Raji (cell line): ENCODE results near the gene SIAH1.

Source experiments
- POLR2A ChIP-seq: IDR thresholded peaks from 2 replicates; pipeline ENCODE4 v1.6.1; 2011; ENCODE audit warnings: low read depth, low read length, control low read depth; ENCODE audit not compliant: insufficient read depth

SIAH1 gene

DNA sequence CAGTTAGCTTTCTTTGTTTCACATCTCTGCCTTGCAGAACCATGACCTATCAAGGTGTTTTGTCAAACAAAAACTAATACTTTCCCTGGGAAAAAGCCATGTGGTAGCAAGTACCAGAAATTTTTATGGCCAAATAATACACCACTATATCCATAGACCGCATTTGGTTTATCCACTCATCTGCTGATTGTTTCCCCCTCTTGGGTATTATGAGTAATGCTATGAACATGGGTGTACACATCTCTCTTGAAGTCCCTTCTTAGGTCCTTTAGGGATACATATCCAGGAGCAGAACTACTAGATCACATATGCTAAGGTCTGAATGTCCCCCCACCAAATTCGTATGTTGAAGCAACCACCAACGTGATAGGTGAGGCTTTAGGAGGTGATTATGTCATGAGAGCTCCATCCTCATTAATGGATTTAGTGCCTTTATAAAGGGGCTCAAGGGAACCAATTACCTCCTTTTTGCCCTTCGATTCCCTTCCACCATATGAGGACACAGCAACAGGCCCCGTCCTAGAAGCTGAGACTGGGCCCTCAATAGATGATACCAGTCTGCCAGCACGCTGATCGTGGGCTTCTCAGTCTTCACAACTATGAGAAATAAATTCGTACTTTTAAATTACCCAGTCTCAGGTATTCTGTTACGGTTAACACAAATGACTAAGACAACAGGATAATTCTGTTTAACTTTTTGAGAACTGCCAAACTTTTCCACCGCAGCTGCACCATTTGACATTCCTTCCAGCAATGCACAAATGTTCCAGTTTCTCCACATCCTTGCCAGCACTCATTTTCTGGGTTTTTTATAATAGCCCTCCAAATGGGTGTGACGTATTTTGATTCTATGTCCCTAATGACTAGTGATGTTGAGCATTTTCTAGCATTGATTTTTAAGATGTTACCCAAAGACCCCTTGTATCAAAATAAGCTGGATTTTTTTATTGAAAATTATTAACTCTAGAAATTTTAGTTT is 30.0 kb downstream of the SIAH1 start:
- no peak for TF ChIP-seq POLR2A

GRCh38 chr16:48353565-48354163 is 31.5 kb downstream of the SIAH1 start:
- TF ChIP-seq POLR2A, result no peak

DNA sequence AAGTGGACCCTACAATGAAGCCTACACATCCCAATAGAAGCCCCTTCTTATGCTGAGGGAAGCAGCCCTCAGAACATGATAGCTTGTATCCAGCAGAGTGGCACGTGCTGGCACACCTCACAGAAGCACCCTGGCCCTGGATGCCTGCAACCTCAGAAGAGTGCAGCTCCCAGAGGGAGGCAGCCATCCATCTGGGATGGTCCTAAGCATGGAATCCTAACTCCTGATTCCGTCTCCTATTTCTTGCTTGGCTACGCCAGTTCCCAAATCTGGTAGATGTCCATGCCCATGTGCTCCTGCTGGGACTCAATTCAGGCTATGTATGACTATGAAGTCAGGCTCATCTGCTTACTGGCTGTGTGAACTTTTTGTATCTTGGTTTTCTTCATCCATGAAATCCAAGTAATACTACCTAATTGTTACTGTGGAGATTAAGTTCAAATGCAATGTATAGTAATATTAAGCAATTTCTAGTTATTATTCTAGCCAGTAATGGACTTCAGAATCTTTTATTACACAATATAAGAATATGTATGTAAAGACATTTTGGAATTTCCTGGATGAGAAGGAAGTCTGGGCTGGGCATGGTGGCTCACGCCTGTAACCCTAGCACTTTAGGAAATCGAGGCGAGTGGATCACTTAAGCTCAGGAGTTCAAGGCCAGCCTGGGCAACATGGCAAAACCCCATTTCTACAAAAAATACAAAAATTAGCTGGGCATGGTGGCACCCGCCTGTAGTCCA is 32.4 kb downstream of the SIAH1 start:
- TF ChIP-seq POLR2A, result no peak

DNA sequence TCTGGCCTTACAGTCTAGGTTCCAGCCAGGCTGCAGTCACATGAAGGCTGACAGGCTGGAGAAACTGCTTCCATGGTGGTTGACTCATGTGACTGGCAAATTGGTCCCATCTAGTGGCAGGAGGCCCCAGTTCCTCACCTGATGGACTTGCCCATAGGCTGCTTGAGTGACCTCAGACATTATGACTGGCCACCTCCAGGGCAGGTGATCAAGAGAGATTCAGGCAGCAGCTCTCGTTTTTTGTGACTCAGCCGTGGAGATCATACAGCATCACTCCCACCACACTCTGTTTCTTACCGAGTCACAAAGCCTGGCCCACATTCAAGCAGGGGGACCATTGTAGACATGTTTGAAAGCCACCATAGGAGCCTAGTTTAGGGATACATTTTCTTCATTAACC is 34.5 kb downstream of the SIAH1 start:
- no peak for TF ChIP-seq POLR2A

DNA sequence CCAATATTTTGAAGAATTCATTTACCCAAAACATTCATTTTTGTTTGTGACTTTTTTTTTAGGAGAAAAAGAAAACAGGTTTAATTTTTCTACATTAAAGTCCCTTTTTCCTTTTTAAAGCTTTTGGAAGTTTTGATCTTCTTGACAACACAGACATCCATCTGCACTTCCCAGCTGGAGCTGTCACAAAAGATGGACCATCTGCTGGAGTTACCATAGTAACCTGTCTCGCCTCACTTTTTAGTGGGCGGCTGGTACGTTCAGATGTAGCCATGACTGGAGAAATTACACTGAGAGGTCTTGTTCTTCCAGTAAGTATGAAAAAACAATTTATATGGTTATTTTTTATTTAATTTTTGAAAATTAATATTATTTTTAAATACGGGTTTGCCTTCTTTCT is 37.2 kb downstream of the SIAH1 start:
- TF ChIP-seq POLR2A, result no peak

DNA sequence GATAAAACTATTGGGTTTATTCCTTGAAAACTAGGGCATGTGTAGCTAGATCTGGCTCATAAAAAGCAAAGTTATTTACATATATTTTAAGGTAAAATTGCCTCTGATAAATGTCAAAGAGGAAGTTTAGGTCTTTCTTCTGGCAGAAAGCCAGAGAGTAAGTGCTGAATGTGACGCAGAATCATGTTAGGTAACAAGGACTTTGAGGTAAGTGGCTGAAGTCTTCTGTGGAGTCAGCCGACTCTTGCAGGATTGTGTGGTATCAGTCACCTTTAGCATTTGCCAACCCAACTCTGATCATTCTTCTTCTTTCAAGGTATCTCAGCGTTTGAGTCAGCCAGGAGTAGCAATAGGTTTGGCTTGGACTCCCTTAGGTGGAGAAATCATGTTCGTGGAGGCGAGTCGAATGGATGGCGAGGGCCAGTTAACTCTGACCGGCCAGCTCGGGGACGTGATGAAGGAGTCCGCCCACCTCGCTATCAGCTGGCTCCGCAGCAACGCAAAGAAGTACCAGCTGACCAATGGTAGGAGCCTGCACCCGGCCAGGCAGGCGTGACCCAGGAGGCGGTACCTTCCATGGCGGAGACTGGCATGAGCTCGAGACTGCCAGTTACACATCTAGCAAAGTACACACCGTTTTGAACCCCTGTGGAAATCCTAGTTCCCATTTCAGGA is 37.9 kb downstream of the SIAH1 start:
- TF ChIP-seq POLR2A, result no peak

- TF ChIP-seq POLR2A, result no peak
These were observed 42.6 kb downstream of the SIAH1 start for GRCh38 chr16:48342591-48342990.

DNA sequence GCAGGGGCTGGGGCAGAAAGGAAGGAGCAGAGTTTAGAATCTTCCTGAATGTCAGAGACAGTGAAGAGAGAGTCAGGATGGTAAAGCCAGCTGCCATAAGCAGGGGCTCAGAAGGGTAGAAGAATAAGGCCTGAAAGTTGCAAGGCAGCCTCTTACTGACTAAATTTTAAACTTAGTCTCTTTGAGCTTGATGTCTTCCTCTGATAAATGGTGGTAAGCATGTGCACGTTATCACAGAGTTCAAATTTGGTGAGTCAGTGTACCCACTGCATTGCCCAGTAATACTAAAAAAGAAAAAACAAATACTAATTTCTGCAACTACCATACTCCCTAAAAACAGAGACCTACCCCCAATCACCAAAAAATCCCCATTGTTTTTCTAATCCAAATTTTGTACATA is 45.2 kb downstream of the SIAH1 start:
- TF ChIP-seq POLR2A, result no peak

DNA sequence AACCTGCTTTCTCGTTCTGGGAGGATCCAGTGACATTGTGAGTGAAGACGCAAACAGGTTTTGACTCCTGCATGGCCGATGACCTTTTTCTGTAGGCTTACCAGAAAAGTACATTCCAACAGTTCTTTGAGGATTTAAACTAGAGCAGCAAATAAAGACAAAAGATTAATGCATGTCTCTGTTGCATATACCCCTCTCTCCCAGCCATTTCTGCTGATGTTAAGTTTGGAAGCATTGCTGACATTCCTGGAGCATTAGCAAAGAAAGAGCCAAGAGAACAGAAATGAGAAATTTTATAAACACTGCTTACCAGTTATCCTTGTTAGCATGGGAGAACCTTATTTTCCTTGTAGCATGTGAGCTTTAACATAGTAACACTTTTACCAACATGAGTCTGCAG is 49.3 kb downstream of the SIAH1 start:
- no peak for TF ChIP-seq POLR2A

- TF ChIP-seq POLR2A, result no peak
These were observed 50.9 kb downstream of the SIAH1 start for GRCh38 chr16:48334325-48334724.

DNA sequence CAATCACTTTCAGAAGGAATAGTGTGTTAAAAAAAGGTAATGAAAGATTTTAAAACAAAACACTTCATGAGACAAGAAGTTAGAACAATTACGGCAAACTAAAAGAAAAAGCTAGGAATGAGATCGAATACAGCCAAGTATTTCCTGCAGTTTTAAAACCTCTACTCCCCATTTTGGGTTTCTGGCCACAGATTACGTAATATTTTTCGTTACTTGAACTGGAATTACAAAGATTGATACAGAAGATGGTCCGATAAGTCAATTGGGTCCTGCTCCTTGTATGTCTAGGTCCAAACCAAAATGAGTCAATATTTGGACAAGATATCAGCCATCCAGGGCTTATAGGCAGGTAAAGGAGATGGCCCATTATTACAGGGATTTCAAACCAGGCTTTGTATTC is 52.2 kb downstream of the SIAH1 start:
- TF ChIP-seq POLR2A, result no peak

DNA sequence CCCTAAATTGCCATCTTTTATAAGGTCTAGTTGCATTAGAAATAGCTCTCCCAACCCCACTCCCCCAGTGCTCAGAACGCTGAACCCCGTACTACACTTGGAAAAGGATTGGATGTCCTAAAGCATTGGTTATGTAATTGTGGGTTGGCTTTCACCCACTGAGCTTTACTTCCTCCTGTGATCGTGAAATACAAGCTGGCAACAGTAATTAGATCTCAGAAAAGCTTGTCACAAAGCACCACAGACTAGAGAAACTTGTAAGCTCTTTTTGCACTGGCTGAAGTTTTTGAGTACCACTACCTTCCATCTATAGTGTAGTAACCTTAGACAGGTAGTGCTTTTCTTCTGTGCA is 54.4 kb downstream of the SIAH1 start:
- TF ChIP-seq POLR2A, result no peak

DNA sequence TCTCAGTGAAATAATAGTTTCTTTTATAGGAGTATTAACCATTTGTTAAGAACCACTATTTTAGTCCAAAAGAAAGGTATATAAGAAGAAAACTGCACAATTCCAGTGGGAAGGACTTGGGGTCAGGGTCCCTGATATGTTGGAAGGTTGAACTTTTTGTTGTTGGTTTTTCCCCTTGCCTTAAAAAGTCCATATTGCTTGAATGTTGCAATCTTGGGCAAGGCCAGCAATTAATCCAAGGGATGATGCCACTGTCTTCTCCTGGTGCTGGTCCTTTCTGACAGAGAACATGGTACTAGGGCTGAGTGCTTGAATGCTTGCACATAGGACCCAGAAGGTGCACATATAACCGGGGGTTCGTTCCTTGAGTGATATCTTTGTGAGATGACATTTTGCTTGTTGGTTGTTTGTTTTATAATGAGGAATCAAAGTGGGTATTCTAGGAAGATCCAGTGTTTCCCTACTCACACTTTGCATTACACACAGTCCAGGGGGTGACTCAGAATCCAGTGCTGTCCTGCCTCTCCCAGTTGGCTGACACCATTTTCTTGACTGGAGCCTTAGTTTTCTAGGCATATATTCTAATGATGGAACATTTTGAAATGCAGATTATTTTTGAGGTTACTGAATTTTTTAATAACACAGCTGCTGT is 54.9 kb downstream of the SIAH1 start:
- TF ChIP-seq POLR2A, result no peak

DNA sequence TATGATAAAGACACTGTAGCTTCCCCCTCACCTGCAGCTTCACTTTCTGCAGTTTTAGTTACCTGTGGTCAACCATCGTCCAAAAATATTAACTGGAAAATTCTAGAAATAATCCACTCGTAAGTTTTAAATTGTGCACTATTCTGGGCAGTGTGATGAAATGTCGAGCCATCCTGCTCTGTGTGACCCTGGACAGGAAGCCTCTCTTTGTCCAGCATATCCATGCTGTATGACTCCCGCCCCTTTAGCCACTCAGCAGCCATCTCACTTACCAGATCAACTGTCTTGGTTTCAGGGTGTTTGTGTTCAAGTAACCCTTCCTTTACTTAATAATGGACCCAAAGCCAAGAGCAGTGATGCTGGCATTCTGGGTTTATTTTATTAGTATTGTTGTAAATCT is 56.1 kb downstream of the SIAH1 start:
- TF ChIP-seq POLR2A, result no peak

- no peak for TF ChIP-seq POLR2A
These were observed 58.3 kb downstream of the SIAH1 start for GRCh38 chr16:48326915-48327314.
